ENCODE results near the gene EIF2S3B.

Gene EIF2S3B

DNA sequence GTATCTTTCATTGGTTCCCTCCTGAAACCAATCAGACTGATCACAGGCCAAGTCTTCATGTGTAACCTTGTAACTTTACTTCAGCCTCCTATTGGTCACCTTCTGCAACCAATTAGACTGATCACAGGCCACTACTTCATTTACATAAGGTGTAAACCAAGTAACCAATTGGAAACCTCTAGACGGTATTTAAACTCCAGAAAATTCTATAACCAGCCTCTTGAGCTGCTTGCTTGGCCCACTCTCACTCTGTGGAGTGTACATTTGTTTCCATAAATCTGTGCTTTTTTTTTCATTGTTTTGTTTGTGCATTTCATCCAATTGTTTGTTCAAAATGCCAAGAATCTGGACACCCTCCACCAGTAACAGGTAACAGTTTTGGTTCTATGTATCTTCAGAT lies 47.5 kb downstream of the EIF2S3B start:
- in situ Hi-C loops (cut with HindIII; ENCODE audit: low sequenced_read_pairs), result no loop called here

GRCh38 chr12:10554228-10554755 lies 48.6 kb downstream of the EIF2S3B start:
- in situ Hi-C loops (cut with HindIII; ENCODE audit: low sequenced_read_pairs), result no loop called here

GRCh38 chr12:10554756-10555481 lies 49.2 kb downstream of the EIF2S3B start:
- in situ Hi-C loops (cut with HindIII; ENCODE audit: low sequenced_read_pairs), result no loop called here

DNA sequence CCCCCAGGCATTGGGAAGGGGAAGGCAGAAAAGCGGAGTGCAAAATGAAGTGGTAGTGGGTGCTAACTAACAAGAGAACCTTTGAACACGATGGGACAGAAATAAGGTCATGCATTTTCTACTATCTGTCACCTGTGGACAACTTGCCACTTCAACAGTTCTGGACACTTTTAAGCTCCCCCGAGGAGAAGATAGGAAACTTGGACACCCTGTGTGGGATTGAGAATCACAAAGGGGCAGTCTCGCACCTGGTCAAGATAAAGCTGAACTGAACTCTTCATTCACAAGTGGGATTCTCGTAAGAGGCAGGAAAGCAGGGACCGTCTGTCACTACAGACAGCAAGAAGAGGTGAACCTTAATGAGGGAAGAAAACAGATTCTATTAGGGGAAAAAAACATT lies 51.6 kb downstream of the EIF2S3B start:
- in situ Hi-C loops (cut with HindIII; ENCODE audit: low sequenced_read_pairs), result no loop called here

- in situ Hi-C loops (cut with HindIII; ENCODE audit: low sequenced_read_pairs), result no loop called here
Observed at GRCh38 chr12:10557766-10558165, 52.1 kb downstream of the EIF2S3B start.

All from endothelial cell of hepatic sinusoid (primary cell).